ENCODE data around the gene LRRC37A.
"Not testable (repeated sequence)": the region's sequence is repeated elsewhere in the genome, so short reads cannot be mapped to it uniquely, and the experiment has no call there.

LRRC37A gene

GRCh38 chr17:46294831-46295230, at the start of gene LRRC37A:
Gene LRRC37A (plus strand): TSS chr17:46295131. CDS start chr17:46295134, 3 bp downstream.
- DNase-seq = not testable (repeated sequence)

GRCh38 chr17:46249153-46249552, 45.8 kb upstream of the LRRC37A start:
- DNase-seq = not testable (repeated sequence)

GRCh38 chr17:46252804-46253203, 42.1 kb upstream of the LRRC37A start:
- DNase-seq = not testable (repeated sequence)

DNA sequence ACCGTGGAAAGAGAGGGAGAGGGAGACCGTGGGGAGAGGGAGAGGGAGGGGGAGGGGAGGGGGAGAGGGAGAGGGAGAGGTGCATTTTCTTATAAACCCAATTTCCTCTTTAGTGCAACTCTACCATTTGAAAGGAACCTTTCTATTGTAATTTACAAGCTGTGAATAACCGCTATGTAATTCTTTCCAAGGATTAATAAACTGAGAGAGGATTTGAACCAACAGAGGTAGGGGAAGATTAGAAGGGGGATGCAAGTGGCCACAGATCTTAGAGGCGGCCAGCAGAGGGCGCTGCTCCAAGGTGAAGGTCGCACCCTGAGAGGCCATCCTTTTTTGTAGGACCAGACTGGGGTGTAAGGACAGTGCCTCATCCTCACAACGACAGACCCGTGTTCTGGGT, 41.2 kb upstream of the LRRC37A start:
- peak; percentile 71 to 78 for DNase-seq

GRCh38 chr17:46254215-46254614, 40.7 kb upstream of the LRRC37A start:
- not testable (repeated sequence) for DNase-seq

GRCh38 chr17:46256369-46256768, 38.6 kb upstream of the LRRC37A start:
- not testable (repeated sequence) for DNase-seq

DNA sequence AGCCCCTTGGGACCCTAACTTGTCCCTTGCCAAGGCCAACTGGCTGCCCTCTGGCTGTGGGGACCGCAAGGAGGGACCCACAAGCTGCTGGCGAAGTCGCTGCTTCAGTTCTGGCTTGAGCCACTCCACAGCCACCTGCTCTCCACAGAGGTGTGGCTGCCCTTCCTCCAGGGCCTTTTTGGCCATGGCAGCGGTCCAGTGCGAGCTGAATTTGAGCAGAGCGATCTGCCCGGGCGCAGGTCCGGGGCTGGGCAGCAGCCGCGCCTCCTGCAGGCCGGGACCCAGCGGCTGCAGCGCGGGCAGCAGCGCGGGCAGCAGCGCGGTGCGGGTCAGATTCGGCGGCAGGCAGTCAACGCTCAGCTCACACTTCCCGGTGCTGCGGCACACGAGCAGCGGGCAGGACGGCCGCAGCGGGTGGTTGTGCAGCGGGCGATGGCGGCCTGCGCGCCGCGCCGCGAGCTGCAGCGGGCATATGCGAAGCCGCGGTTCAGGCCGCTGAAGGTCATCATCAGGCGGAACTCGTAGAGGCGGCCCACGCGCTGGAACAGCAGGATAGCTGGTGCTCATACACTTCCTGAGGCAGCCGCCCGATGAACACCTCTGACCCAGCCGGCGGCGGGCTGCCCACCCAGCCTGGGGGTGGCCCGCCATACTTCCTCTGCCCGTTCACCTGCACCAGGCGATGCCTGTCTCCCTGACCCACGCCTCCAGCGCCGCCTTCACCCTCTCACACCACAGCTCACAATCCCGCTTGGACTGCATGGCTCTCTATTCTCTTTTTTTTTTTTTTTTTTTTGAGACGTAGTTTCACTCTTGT, 34.9 kb upstream of the LRRC37A start:
- DNase-seq = not testable (repeated sequence)

DNA sequence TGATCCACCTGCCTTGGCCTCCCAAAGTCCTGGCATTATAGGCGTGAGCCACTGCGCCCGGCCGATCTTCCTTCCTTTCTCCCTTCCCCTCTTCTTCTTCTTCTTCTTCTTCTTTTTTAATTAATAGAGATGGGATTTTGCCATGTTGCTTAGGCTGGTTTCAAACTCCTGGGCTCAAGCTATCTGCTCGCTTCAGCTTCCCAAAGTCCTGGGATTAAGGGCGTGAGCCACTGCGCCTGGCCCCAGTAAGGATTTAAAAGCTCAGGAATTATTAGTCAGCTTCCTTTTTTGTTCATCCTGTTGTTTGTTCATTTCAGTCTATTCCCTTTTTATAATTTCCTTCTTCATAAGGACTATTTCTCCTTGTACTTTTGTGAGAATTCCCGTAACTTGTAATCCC, 32.7 kb upstream of the LRRC37A start:
- no peak for DNase-seq

DNA sequence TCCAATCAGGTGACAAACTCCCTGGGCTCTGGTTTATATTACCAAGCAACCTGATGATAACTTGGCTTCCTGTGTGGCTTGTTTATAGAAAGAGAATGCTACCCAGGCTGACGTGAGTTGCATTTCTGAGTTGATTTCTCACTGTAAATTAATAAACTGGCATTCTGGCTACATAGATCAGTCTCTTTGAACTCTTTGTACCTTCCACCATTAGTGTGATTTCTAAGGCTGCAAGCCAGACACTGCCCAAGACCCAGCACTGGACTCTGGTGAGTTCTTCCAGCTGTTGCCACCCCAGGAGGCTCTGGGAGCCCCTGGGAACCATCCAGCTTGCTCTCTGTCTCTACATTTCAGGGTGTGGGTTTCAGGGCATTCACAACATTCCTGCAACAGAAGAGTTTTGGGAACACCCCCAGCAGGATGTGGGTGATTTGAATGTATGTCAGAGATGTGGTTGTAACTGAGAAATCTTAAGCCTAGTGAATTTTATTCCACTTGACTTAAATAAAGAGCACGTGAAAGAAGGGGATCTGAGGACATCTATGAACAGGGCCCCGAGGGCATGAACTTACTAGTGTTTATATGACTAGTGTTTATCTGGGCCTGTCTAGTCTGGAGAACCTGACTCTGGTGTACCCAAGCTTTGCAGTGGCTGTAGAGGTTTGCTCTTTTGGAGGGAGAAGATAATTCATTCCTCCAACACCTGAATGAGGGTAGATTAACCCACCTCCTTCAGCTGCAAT, 30.3 kb upstream of the LRRC37A start:
- DNase-seq = no peak

DNA sequence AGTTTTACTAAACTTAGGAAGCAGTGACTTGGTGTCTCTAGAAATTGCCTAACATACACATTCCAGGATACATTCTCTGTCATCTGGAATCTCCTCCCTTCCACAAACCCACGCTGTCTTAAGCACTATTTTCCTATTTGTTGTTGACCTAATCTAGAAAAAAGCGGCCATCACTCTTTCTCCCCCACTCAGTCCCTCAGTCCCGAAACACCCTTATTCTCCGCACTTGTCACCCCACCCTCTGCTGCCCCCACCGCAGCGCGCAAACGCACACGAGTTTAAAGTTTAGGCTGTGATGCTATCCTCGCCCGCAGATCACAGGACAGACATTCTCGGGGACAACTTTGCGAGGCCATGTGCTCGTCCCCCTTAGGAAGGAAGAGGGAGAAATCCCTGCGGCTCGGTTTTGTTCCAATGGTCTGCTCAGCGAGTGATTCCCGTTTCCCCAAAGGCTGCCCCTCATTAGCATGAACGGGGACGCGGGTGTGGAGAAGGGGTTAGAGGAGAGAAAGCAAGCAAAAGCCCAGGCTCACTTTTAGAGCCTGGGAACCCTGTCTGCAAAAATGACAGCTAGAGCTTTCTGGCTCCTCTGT, 28.8 kb upstream of the LRRC37A start:
- DNase-seq = not testable (repeated sequence)

DNA sequence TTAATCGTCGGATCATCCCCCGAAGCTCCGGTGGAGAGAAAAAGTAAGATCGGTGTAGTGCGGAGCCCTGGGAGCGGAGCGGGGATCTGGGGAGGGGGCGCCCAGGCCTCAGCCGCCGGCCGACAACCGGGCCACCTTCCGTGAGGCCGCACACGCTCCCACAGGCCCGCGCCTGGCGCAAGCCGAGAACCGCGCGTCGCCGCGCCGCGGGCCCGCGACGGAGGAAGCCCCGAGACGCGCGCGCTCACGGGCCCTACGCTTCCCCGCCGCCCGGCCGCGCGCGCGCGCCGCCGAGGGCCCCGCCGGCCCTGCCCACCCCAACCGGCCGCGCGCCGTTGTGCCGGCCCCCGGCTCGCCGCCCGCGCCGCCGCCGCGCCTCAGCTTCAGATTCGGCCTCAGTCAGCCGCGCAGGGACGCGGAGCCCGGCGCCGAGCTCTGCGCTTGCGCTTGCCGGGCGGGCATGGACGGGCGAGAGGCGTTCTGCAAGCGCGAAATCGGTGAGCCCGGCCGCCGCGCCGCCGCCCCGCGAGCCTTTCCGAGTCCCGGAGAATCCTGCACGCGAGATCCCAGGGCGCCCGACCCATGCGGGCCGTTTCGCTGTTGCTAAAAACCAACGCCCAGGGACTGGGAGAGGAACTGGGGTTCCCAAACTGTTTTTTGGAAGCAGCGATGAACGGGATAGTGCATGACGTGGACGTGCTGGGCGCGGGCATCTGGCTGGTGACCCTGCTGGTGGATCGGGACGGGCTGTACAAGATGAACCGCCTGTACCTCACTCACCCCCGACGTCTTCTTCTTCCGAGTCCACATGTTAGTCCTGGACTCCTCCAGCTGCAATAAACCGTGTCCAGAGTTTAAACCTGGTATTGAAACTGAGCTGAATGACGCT, 28.0 kb upstream of the LRRC37A start:
- DNase-seq = peak; percentile 77 to 80

GRCh38 chr17:46270032-46270431, 24.9 kb upstream of the LRRC37A start:
- no peak for DNase-seq

DNA sequence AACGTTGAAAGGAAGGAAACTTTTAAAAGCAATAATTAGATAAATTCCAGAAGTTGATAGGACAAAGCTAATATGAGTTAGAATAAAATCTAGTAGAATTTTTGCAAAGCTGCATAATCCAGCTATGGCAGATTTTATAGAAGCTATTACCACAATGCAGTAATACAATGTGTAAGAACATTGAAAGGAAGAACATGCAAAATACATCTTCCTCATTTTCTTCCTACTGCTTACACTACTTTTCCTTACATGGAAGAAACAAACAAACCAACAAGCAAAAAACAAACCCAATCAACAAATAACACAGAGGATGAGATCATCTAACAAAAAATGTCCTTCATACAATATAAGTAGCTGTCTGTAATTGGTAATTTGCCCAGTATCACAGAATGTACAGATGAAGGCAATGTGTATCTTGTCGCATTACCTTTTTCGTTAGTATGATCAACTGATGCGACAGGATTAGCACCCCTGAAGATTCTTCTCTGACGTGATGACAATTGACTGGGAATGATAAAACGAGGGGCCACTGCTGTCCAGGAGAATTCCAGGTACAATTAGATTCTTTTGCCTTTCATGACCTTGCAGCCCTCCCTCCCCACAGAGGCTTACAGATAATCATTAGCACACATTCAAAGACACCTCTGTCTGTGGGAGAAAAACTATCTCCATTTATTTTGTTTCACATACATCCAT, 21.2 kb upstream of the LRRC37A start:
- DNase-seq = no peak

GRCh38 chr17:46274238-46274637, 20.7 kb upstream of the LRRC37A start:
- DNase-seq = no peak

DNA sequence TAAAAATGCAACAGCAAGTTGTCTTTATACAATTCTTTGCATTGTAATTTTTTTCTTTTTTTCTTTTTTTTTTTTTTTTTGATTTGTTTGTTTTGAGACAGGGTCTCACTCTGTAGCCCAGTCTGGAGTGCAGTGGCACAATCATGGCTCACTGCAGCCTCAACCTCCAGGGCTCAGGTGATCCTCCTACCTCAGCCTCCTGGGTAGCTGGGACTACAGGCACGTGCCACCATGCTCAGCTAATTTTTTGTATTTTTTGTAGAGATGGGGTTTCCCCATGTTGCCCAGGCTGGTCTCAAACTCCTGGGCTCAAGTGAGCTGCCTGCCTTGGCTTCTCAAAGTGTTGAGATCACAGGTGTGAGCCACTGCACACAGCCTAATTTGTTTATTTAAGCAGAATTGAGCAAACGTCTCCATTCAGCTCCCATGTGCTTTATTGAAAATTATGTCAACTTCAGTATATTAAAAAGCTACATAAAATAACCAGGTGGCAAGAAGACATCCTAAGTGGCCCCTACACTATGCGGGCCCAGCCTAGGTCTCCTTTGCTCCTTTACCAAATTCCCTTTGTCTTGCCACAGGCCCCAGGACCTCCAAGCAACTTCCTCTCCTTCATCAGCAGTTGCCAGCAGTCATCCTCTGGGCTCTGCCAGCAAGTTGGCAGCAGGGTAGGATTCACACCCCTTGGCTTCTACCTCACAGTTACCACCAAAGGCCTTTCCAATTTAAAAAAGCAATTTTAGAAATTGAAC, 18.0 kb upstream of the LRRC37A start:
- not testable (repeated sequence) for DNase-seq

GRCh38 chr17:46281336-46281735, 13.6 kb upstream of the LRRC37A start:
- not testable (repeated sequence) for DNase-seq

DNA sequence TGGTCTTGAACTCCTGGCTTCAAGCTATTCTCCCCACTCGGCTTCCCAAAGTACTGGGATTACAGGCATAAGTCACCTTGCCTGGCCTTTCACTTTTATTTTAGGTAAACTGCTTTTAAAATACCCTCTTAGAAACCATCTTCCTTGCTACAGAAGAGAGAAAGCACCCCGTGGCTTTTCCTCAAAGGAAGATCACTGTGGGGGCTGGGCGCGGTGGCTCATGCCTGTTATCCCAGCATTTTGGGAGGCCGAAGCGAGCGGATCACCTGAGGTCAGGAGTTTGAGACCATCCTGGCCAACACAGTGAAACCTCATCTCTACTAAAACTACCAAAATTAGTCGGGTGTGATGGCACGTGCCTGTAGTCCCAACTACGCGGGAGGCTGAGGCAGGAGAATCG, 12.3 kb upstream of the LRRC37A start:
- DNase-seq = not testable (repeated sequence)

DNA sequence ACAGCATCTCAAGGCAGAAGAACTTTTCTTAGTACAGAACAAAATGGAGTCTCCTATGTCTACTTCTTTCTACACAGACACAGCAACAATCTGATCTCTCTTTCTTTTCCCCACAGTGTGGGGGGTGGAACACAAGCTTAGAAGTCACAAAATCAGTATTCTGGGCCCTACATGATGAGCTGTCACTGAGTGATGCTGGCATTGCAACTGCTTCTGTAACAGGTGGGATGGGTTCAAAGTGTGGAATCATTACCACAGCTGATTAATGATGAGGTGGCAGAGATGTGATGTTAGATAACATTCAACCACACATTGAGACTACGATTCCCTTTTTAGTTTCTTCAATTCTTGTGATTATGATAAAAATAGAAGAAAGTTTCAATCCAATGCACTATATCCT, 10.5 kb upstream of the LRRC37A start:
- DNase-seq = peak in 1 of 2 donors; percentile 49

DNA sequence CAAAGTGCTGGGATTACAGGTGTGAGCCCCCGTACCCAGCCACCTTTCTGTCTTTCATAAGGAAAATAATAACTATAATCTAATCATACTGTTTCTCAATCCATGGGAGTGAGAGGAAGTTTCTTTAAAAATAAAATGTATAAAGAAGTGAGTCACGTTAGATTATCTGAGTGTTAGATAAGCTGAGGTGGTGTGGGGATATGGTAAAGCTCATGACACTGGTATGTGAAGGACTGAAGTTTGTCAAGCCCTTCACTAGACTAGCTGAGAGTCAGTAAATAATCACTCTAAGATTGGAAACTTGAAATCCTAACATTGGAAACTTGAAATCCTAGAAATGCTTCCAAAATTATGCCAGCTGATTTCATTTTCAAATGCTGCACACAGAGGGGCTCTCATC, 9.4 kb upstream of the LRRC37A start:
- not testable (repeated sequence) for DNase-seq

DNA sequence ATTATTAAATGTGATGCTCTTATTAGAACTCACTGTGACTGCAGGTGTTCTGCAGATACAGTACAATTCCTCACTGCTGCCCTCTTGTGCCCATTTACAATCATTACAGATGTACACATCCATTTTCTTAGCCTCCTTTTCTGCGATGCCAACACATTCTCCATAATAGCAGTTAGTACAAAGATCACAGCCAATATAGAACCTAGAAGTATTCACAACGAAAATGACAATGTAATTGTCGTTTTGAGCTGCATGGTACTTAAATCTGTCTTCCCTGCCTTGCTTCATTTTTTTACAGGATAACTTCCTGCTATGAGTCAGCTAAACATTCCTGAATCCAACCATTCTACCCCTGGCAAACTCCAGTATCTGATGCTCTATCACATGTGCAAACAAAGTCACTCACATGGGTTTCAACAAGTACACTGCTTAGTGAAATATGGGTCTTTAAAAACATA, 8.1 kb upstream of the LRRC37A start:
- DNase-seq = peak; percentile 65 to 76

DNA sequence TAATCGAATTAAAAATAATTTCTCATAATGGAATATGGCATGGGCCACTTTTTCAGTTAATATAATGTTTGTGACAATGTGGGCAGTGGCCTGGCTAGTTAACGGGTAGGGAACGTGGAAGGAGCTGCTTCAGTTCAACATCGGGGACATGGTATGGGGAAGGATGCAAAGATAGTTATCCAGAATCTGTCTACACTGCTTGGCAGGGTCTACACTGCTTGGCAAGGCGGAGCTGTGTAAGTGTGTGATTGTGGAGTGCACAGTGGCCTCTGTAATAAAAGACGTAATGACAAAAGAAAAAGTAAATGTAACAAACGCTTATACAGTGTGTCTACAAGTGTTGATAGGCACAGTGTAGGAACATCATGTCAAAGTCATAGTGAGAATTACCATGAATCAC, 7.3 kb upstream of the LRRC37A start:
- not testable (repeated sequence) for DNase-seq

Data from stimulated activated CD4-positive, alpha-beta T cell treated with anti-CD3 and anti-CD28 coated beads, Interleukin-2, amount 100 ng/mL, for 48 hours (primary cell).